ENCODE measurements around the gene CCDC68.

GRCh38 chr18:54872681-54873080, 86.6 kb downstream of the CCDC68 start:
- TF ChIP-seq MAX (IDR thresholded peaks at IDR 0.05) (no peak), ZNF780A (CRISPR knock-in tag; IDR thresholded peaks at IDR 0.05) (no peak), FOXK2 (IDR thresholded peaks at IDR 0.05) (no peak), EP300 (IDR thresholded peaks at IDR 0.05; ENCODE audit: low read depth in 2 of 2, low read length in 2 of 2) (no peak), EP300 (CRISPR knock-in tag; IDR thresholded peaks at IDR 0.05; ENCODE audit: borderline replicate concordance) (no peak), HNRNPLL (IDR thresholded peaks at IDR 0.05; ENCODE audit: low read depth, low read length, poor library complexity, severe bottlenecking) (no peak), KLF6 (CRISPR knock-in tag; IDR thresholded peaks at IDR 0.05) (no peak), IKZF1 (IDR thresholded peaks at IDR 0.05) (no peak), CTCF (CRISPR knock-in tag; IDR thresholded peaks at IDR 0.05) (no peak), ZFP1 (CRISPR knock-in tag; IDR thresholded peaks at IDR 0.05) (no peak)

Data from HepG2 (cell line).